DMS 273 treated with DMSO at 0.1 percent for 48 hours (cell line): Measurements from ENCODE around the gene TFCP2L1.

ENCODE experiments used
- DNase-seq: peaks from one replicate; lab custom pipeline; 2025; lab: John Stamatoyannopoulos, UW

Gene TFCP2L1

GRCh38 chr2:121196132-121196848 is 88.7 kb downstream of the TFCP2L1 start:
- no peak for DNase-seq

- no peak for DNase-seq
Measured at GRCh38 chr2:121195036-121195435, 90.0 kb downstream of the TFCP2L1 start.

GRCh38 chr2:121194626-121195025 is 90.4 kb downstream of the TFCP2L1 start:
- no peak for DNase-seq

GRCh38 chr2:121193185-121193584 is 91.8 kb downstream of the TFCP2L1 start:
- DNase-seq: no peak

GRCh38 chr2:121192576-121192975 is 92.4 kb downstream of the TFCP2L1 start:
- DNase-seq: no peak

GRCh38 chr2:121191191-121192170 is 93.5 kb downstream of the TFCP2L1 start:
- DNase-seq: no peak

- DNase-seq: no peak
Measured at GRCh38 chr2:121189661-121190381, 95.2 kb downstream of the TFCP2L1 start.

GRCh38 chr2:121189011-121189410 is 96.0 kb downstream of the TFCP2L1 start:
- DNase-seq: no peak

- DNase-seq: no peak
Measured at GRCh38 chr2:121187982-121188411, 97.0 kb downstream of the TFCP2L1 start.

GRCh38 chr2:121187351-121187981 is 97.5 kb downstream of the TFCP2L1 start:
- no peak for DNase-seq

- DNase-seq: no peak
Measured at GRCh38 chr2:121186261-121186660, 98.7 kb downstream of the TFCP2L1 start.

GRCh38 chr2:121185571-121186074 is 99.4 kb downstream of the TFCP2L1 start:
- DNase-seq: no peak

GRCh38 chr2:121185111-121185510 is 99.9 kb downstream of the TFCP2L1 start:
- no peak for DNase-seq

- DNase-seq: no peak
Measured at GRCh38 chr2:121184248-121184862, 100.6 kb downstream of the TFCP2L1 start.

GRCh38 chr2:121182520-121182919 is 102.5 kb downstream of the TFCP2L1 start:
- no peak for DNase-seq

GRCh38 chr2:121179467-121179866 is 105.5 kb downstream of the TFCP2L1 start:
- DNase-seq: no peak

GRCh38 chr2:121178730-121179129 is 106.3 kb downstream of the TFCP2L1 start:
- no peak for DNase-seq

- no peak for DNase-seq
Measured at GRCh38 chr2:121177896-121178295, 107.1 kb downstream of the TFCP2L1 start.

- DNase-seq: no peak
Measured at GRCh38 chr2:121175326-121175725, 109.7 kb downstream of the TFCP2L1 start.

GRCh38 chr2:121173806-121174205 is 111.2 kb downstream of the TFCP2L1 start:
- DNase-seq: no peak

GRCh38 chr2:121173112-121173511 is 111.9 kb downstream of the TFCP2L1 start:
- no peak for DNase-seq
